T-helper 2 cell treated with Interferon-gamma antibody and Interleukin-4, amounts not matched to agents 5 μg/mL and 100 μg/mL, for 36 hours (primary cell): ENCODE data around the gene DDX1.

ENCODE experiments used
- DNase-seq: peaks from one replicate; pipeline ENCODE4 v3.0.0; 2021; ENCODE audit warnings: low spot score
- H3K27ac Mint-ChIP-seq: one replicate; pipeline ENCODE4 v1.8.0; 2021; ENCODE audit warnings: mild to moderate bottlenecking, mixed read lengths
- H3K27me3 Mint-ChIP-seq: one replicate; pipeline ENCODE4 v1.8.0; 2021; ENCODE audit warnings: low read depth, mixed read lengths
- H3K36me3 Mint-ChIP-seq: one replicate; pipeline ENCODE4 v1.8.0; 2021; ENCODE audit warnings: low read depth, mixed read lengths
- H3K4me1 Mint-ChIP-seq: one replicate; pipeline ENCODE4 v1.8.0; 2021; ENCODE audit warnings: low read depth, mixed read lengths
- H3K4me3 Mint-ChIP-seq: one replicate; pipeline ENCODE4 v1.8.0; 2022; ENCODE audit warnings: mild to moderate bottlenecking, moderate library complexity, mixed read lengths
- H3K9me3 Mint-ChIP-seq: one replicate; pipeline ENCODE4 v1.8.0; 2021; ENCODE audit warnings: mixed read lengths

The DDX1 gene

GRCh38 chr2:15664273-15665066 lies 72.8 kb downstream of the DDX1 start:
- H3K4me1 Mint-ChIP-seq = no peaks in the 10 kb centered on the region
- H3K27me3 Mint-ChIP-seq = no peaks in the 10 kb centered on the region
- H3K27ac Mint-ChIP-seq = no peak overlapping the region
- no peak for DNase-seq
- no peaks in the 10 kb centered on the region for H3K36me3 Mint-ChIP-seq
- H3K4me3 Mint-ChIP-seq = no peak overlapping the region
- no peaks in the 10 kb centered on the region for H3K9me3 Mint-ChIP-seq

GRCh38 chr2:15665067-15665942 lies 73.6 kb downstream of the DDX1 start:
- Mint-ChIP-seq H3K4me3 (no peak overlapping the region), H3K27ac (no peak overlapping the region), H3K36me3 (no peaks in the 10 kb centered on the region), H3K9me3 (no peaks in the 10 kb centered on the region), H3K27me3 (no peaks in the 10 kb centered on the region), H3K4me1 (no peaks in the 10 kb centered on the region)
- no peak for DNase-seq

DNA sequence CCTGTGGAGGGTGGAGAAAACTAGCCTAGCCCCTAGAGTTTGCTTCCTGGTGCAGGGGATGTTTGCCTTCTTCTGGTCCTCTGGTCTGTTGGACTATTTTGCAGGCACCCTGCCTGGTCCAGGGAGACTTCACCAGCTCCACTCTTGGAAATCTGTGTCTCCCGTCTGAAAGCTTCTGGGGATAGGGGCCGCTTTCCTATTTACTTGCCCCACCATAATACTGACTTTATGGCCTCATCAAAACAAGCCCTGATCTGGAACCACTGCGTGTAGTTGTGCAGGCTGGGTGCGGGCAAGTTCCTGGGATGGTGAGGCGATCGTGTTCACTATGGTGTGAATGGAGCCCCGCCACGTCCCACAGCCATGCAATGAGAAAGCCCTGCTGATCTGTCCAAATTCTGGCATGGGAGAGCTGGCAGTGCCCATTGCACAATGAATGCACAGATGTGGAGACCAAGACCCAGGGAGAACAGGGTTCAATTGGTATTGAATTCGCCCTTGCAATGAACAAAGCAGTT lies 74.3 kb downstream of the DDX1 start:
- Mint-ChIP-seq H3K4me3 (no peak overlapping the region), H3K27me3 (no peaks in the 10 kb centered on the region), H3K4me1 (no peaks in the 10 kb centered on the region), H3K36me3 (no peaks in the 10 kb centered on the region), H3K9me3 (no peaks in the 10 kb centered on the region), H3K27ac (no peak overlapping the region)
- no peak for DNase-seq

- DNase-seq = no peak
- no peak overlapping the region for H3K4me3 Mint-ChIP-seq
- no peaks in the 10 kb centered on the region for H3K36me3 Mint-ChIP-seq
Observed at GRCh38 chr2:15666861-15667808, 75.5 kb downstream of the DDX1 start.

DNA sequence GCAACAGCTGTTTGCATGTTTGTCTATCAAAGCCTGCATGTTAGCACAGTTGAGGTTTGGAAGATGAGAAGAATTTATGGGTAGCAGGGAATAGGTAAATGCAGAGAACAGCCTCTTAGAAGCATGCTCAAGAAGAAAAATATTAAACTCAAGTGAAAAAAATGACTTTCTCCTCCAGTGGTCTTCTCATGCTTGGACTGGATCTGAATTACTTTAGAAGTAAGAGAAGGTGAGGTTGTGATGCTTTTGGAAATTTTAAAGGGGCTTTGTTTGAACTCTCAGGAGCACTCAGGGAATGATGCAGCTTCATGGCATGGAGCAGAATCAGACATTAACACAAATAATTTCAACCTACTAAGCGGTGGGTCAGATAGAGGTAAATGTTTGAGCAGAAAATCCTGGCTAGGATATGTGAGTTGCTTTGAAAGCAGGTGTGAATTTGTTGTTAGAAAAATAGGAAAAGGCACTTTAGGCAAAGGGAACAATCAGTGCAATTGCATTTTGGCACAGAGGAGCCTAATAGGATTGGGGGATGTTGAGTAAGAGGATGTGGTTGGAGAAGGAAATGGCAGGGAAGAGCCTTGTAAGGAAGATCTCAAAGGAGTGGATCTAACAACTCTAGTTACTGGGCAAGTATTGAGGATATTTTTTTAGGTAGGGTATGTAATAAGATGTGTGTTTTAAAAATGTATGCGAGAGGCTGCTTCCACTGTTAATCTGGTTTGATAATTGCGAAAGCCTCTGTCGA lies 76.3 kb downstream of the DDX1 start:
- DNase-seq = no peak
- H3K36me3 Mint-ChIP-seq = no peaks in the 10 kb centered on the region
- H3K4me1 Mint-ChIP-seq = no peaks in the 10 kb centered on the region
- no peaks in the 10 kb centered on the region for H3K27me3 Mint-ChIP-seq
- H3K4me3 Mint-ChIP-seq = no peak overlapping the region
- no peaks in the 10 kb centered on the region for H3K9me3 Mint-ChIP-seq
- no peak overlapping the region for H3K27ac Mint-ChIP-seq

More at GRCh38 chr2:15666861-15667808, 75.5 kb downstream of the DDX1 start:
- Mint-ChIP-seq H3K4me1 (no peaks in the 10 kb centered on the region), H3K27ac (no peak overlapping the region), H3K27me3 (no peaks in the 10 kb centered on the region), H3K9me3 (no peaks in the 10 kb centered on the region)

DNA sequence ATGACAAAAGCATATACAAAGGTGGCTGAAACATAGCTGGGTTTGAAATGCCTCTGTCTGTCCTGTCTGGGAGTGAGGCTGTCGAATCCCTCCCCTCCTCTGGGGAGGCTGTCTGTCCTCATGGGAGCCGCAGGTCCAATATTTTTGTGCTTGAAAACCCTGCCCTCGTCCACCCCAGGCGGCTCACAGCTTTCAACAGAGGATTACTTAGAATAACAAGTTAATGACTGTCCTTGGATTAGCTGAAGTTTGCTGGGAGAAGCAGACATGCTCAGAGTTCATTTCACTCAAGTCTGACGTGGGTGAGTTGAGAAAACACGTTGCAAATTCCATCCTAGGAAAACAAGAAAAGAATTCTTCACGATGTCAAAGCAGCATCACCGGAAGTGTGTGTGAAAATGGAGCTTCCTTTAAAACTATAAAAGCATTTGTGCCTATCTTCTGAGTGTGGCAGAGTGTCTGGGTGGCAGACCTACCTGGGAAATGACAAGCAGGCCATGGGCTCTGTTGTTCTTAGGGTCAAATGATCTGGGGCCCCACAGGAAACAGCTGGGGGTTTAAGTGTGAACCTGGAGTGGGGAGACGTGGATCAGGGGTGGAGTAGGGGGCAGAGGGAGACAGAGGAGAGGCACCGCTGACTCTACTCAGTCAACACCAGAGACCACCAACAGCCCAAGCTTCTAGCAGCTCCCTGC lies 77.1 kb downstream of the DDX1 start:
- no peaks in the 10 kb centered on the region for H3K4me1 Mint-ChIP-seq
- H3K27ac Mint-ChIP-seq = no peak overlapping the region
- no peaks in the 10 kb centered on the region for H3K36me3 Mint-ChIP-seq
- DNase-seq = no peak
- no peaks in the 10 kb centered on the region for H3K27me3 Mint-ChIP-seq
- H3K4me3 Mint-ChIP-seq = no peak overlapping the region
- H3K9me3 Mint-ChIP-seq = no peaks in the 10 kb centered on the region

DNA sequence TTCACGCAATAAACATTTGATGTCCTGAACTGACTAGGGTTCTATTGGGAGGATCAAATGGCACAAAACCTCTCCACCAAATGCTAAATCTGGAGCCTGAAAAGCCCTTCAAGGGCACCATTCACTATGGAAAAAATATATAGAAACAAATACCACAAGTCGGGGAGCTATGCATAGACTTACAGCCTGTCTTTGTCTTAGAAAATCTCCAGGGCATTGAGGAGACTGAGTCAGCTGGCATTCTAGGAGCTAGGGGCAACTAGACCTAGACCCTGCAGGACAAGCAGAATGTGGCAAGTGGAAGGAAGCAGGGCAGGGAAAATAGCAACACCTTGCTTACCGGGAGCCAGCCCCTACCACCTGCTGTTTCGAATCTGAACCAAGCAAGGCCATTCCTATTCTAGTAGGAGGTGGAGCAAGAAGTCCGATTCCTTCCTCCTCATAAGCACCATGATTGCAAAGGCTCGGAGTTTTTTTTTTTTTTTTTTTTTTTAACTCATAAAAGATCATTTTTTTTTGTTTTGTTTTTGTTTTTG lies 77.8 kb downstream of the DDX1 start:
- Mint-ChIP-seq H3K27ac (no peak overlapping the region), H3K9me3 (no peaks in the 10 kb centered on the region), H3K4me1 (no peaks in the 10 kb centered on the region), H3K27me3 (no peaks in the 10 kb centered on the region), H3K36me3 (no peaks in the 10 kb centered on the region), H3K4me3 (no peak overlapping the region)
- DNase-seq = no peak

DNA sequence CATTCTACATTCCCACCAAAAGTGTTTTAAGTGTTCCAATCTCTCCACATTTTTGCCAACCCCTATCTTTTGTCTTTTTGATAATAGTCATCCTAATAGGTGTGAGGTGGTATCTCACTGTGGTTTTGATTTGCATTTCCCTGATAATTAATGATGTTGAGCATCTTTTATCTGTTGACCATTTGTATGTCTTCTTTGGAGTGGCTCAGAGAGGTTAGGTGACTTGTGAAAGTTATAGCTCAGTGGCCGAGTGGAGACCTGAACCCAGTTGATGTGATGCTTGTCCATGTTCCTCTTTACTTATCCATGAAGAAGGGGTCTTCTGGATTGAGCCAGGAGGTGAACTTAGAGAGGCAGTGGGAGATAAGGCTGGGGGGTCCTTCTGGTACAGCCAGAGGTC lies 78.8 kb downstream of the DDX1 start:
- no peaks in the 10 kb centered on the region for H3K4me1 Mint-ChIP-seq
- H3K27me3 Mint-ChIP-seq = no peaks in the 10 kb centered on the region
- H3K27ac Mint-ChIP-seq = no peak overlapping the region
- no peak for DNase-seq
- no peaks in the 10 kb centered on the region for H3K9me3 Mint-ChIP-seq
- no peak overlapping the region for H3K4me3 Mint-ChIP-seq
- H3K36me3 Mint-ChIP-seq = no peaks in the 10 kb centered on the region

DNA sequence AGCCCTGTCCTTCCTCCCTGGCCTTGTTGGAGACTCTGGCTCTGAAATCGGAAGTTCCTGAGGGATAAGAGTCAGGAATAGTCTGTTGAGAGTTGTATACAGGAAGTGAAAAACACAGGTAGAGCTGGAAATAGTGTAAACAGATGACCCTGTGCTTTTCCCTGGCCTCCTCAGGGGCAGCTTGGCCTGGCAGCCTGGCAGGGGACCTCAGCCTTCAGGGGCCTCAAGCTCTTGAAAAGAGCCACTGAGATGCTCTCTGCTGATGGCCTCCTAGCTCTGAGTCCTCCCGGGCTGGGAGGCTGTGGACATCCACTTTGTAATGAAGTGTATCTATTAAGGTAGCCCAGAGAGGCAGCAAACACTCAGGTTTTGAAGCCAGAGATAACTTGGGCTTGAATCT lies 79.3 kb downstream of the DDX1 start:
- H3K27me3 Mint-ChIP-seq = no peaks in the 10 kb centered on the region
- no peak overlapping the region for H3K27ac Mint-ChIP-seq
- no peak overlapping the region for H3K4me3 Mint-ChIP-seq

DNA sequence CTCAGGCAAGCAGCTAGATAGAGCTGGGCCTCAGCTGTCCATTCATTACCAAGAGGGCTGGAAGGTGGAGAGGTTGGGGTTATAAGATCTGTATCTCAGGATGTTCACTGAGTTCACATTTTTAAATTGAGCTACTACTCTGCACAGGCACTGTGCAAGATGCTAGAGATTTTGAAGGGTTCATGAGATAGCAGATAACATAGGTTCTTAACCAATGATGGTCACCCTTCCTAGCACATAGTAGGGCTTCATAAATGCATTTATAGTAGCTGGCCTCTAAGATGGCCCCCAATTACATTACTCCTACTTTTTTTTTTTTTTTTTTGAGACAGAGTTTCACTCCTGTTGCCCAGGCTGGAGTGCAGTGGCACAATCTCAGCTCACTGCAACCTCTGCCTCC lies 79.7 kb downstream of the DDX1 start:
- H3K4me1 Mint-ChIP-seq = no peaks in the 10 kb centered on the region
- no peak overlapping the region for H3K4me3 Mint-ChIP-seq
- no peaks in the 10 kb centered on the region for H3K27me3 Mint-ChIP-seq
- H3K9me3 Mint-ChIP-seq = no peaks in the 10 kb centered on the region
- H3K36me3 Mint-ChIP-seq = no peaks in the 10 kb centered on the region
- no peak overlapping the region for H3K27ac Mint-ChIP-seq
- no peak for DNase-seq

More for the DNA sequence above, 79.3 kb downstream of the DDX1 start:
- Mint-ChIP-seq H3K4me1 (no peaks in the 10 kb centered on the region), H3K36me3 (no peaks in the 10 kb centered on the region), H3K9me3 (no peaks in the 10 kb centered on the region)
- DNase-seq = no peak

DNA sequence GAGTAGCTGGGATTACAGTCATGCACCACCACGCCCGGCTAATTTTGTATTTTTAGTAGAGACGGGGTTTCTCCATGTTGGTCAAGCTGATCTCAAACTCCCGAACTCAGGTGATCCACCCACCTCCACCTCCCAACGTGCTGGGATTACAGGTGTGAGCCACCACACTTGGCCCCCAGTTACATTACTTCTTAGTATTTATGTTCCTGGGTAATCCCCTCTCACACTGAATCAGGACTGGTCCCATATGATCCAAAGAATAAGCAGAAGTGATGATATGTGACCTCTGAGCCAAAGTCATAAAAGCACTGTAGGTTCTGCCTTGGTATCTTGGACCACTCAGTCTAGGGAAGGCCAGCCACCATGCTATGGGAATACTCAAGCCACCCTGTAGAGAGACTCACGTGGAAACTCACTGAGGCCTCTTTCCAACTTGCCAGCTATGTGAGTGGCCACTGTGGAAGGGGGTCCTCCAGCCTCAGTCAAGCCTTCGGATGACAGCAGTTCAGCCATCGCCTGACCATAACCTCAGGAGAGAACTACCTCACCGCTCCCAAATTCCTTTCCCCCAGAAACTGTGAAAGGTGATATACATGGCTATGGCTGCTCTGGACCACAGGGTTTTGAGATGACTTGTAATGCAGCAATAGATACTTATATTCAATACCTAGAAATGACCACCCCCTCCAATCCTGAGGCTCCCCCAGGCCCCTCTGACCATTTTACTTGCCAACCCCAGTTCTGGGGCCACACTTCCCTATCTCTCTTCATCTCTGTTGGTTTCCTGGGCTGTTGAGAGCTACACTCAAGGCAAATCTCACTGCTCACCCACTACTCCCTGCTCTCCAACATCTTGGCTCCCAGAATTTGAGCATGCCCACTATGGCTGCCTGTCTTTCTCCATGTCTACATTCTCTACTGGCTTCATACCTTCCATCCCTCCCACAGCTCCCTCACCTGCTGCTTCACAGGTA lies 80.5 kb downstream of the DDX1 start:
- Mint-ChIP-seq H3K27me3 (no peaks in the 10 kb centered on the region), H3K4me3 (no peak overlapping the region), H3K27ac (no peak overlapping the region), H3K36me3 (no peaks in the 10 kb centered on the region), H3K4me1 (no peaks in the 10 kb centered on the region), H3K9me3 (no peaks in the 10 kb centered on the region)
- no peak for DNase-seq
